GM12878 (cell line): ENCODE data around the gene ABI1.

Experiments
- ATF3 ChIP-seq: IDR thresholded peaks from 2 replicates; pipeline ENCODE4 v1.6.1; 2011; ENCODE audit warnings: low read depth, mild to moderate bottlenecking, low read length, moderate library complexity, borderline replicate concordance; ENCODE audit errors: extremely low read depth
- CTCF ChIP-seq, 3 experiments: IDR thresholded peaks in 2 of 3; conservative IDR thresholded peaks in 1 of 3; 2 replicates each; pipeline ENCODE4 v1.5.1; 2011; ENCODE audit warnings: low read depth in 3 of 3, low read length in 3 of 3, mild to moderate bottlenecking in 3 of 3, control low read depth in 2 of 3, moderate library complexity in 2 of 3, inconsistent platforms in 1 of 3, mixed read lengths in 1 of 3; ENCODE audit not compliant: control insufficient read depth in 2 of 3, insufficient read depth in 1 of 3; ENCODE audit errors: extremely low read depth in 1 of 3
- EP300 ChIP-seq, 2 experiments: fragments of 150-350 bp in 1 of 2; IDR thresholded peaks; 2 replicates each; pipeline ENCODE4 v1.6.1; 2011 to 2012; ENCODE audit warnings: low read depth in 2 of 2, low read length in 2 of 2, borderline replicate concordance in 1 of 2, improper control_type of control experiment in 1 of 2, inconsistent platforms in 1 of 2; ENCODE audit not compliant: control insufficient read depth in 1 of 2
- IRF5 ChIP-seq: fragments of 450-650 bp; IDR thresholded peaks from 2 replicates; pipeline ENCODE4 v1.6.1; 2017; ENCODE audit warnings: borderline replicate concordance

- TF ChIP-seq ATF3 (no peak), CTCF (IDR thresholded peaks at IDR 0.05 in 2 of 3, conservative IDR thresholded peaks at IDR 0.05 in 1 of 3; ENCODE audit: control insufficient read depth in 2 of 3, extremely low read depth in 1 of 3, insufficient read depth in 1 of 3, low read depth in 3 of 3, low read length in 3 of 3) (no peak), IRF5 (no peak), EP300 (IDR thresholded peaks at IDR 0.05; ENCODE audit: borderline replicate concordance in 1 of 2, control insufficient read depth in 1 of 2, low read depth in 2 of 2, low read length in 2 of 2) (no peak)
These were observed 42.9 kb upstream of the ABI1 start for GRCh38 chr10:26903431-26904217.
